Measurements from ENCODE around the gene RFX3.

DNA sequence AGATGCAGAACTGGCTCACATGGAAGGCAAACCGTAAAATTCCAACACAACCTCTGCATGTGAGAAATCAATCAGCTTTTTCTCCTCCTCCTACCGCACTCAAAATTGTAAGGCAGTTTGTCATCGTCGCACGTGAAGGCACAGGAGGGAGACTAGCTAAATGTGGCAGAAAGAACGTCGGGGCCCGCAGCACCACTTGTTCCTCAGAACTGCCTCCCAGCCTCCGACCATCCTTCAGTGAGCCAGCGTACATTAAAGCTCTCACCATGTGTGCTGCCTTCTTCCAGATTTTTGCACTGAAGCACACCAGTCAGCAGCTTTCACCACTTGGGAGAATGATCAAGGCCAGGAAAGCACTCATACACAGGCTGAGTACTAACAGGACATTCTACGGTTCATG is 105.9 kb downstream of the RFX3 start:
- TF ChIP-seq, protein P1, sequence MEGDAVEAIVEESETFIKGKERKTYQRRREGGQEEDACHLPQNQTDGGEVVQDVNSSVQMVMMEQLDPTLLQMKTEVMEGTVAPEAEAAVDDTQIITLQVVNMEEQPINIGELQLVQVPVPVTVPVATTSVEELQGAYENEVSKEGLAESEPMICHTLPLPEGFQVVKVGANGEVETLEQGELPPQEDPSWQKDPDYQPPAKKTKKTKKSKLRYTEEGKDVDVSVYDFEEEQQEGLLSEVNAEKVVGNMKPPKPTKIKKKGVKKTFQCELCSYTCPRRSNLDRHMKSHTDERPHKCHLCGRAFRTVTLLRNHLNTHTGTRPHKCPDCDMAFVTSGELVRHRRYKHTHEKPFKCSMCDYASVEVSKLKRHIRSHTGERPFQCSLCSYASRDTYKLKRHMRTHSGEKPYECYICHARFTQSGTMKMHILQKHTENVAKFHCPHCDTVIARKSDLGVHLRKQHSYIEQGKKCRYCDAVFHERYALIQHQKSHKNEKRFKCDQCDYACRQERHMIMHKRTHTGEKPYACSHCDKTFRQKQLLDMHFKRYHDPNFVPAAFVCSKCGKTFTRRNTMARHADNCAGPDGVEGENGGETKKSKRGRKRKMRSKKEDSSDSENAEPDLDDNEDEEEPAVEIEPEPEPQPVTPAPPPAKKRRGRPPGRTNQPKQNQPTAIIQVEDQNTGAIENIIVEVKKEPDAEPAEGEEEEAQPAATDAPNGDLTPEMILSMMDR (IDR thresholded peaks at IDR 0.05; ENCODE audit: insufficient read depth, low read depth, low read length), result no peak
- TF ChIP-seq EZH2 (IDR thresholded peaks at IDR 0.05; ENCODE audit: insufficient read depth, low read length), result no peak

All from astrocyte (in vitro differentiated cells and primary cell).